GM19328 (cell line): ENCODE measurements around the gene VPS37B.

Experiments
- ATAC-seq: cut with Tn5 transposase; IDR thresholded peaks from one replicate; pipeline ENCODE4 v1.9.1; 2021; ENCODE audit warnings: mild to moderate bottlenecking, moderate library complexity; ENCODE audit not compliant: unreplicated experiment

Gene VPS37B

DNA sequence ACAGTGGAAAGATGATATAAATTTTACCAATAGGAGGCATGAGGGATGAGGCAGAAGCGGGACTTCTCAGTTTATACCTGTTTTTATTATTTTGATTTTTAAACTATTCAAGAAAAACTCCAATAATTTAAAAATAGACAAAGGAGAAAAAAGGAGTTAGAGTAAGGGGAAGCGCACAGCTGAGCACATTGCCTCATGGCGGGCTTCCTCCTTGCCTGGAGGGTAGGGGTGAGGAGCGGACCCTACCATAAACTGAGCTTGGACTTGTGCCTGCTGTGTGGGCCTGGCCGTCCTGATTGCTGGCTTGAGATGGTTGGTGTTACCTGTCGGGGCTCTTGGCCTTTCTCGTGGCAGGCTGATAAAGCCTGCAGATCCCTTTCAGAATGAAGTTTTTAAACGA, 75.8 kb downstream of the VPS37B start:
- ATAC-seq, result no peak

DNA sequence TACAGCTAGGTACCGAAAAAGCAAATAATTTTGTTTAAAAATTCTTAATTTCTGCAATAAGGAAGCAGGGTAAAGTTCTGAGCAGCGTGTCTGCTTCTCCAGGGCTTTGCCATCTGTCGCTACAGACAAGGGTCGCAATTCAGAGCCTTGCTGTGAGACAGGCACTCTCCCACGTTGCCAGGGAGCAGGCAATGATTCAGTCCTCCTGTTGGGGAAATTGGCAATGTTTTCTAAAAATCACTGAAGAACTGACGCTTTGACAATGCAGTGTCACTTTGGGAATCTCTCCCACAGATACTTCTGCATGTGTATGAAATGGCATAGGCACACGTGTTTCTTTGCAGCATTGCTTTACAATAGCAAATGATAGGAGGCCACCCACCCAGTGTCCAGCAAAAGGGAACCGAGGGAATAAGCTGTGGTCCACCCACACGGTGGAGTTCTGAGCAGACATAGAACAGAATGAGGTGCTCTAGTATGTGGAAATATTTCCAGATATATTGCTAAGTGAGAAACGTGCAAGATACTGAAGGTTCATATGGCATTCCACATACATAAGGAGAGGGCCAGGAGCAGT, 76.6 kb downstream of the VPS37B start:
- no peak for ATAC-seq
